H9 (cell line): ENCODE data around the gene KIZ. TPM values are rescaled to one million over a fixed set of nuclear protein-coding genes. Genes with fewer than 3 reads are reported as not detected.

Experiments used
- DNase-seq: peaks from one replicate; pipeline ENCODE4 v3.0.0-alpha.2; 2017
- H2AFZ ChIP-seq: one replicate; pipeline ENCODE4 v1.6.1; 2013; ENCODE audit warnings: mild to moderate bottlenecking, low read length, control low read depth, moderate library complexity
- H2AK5ac ChIP-seq: 2 replicates; pipeline ENCODE4 v1.6.1; 2013; ENCODE audit warnings: low read length, control low read depth, mixed read lengths; ENCODE audit not compliant: insufficient read length
- H2BK120ac ChIP-seq: one replicate; pipeline ENCODE4 v1.6.1; 2013; ENCODE audit warnings: low read depth, mild to moderate bottlenecking, low read length, control low read depth, inconsistent platforms; ENCODE audit not compliant: poor library complexity, severe bottlenecking
- H2BK12ac ChIP-seq: 2 replicates; pipeline ENCODE4 v1.6.1; 2013; ENCODE audit warnings: low read length, control low read depth, mixed read lengths, low read depth; ENCODE audit not compliant: insufficient read length
- H2BK15ac ChIP-seq: 2 replicates; pipeline ENCODE4 v1.6.1; 2013; ENCODE audit warnings: low read depth, low read length, control low read depth
- H2BK20ac ChIP-seq: one replicate; pipeline ENCODE4 v1.6.1; 2013; ENCODE audit warnings: low read depth, mild to moderate bottlenecking, low read length, control low read depth, inconsistent platforms; ENCODE audit not compliant: poor library complexity, severe bottlenecking
- H2BK5ac ChIP-seq: 2 replicates; pipeline ENCODE4 v1.6.1; 2013; ENCODE audit warnings: low read length, control low read depth, mixed read lengths; ENCODE audit not compliant: insufficient read length
- H3K14ac ChIP-seq: 2 replicates; pipeline ENCODE4 v1.6.1; 2013; ENCODE audit warnings: low read length, control low read depth; ENCODE audit not compliant: insufficient read depth
- H3K18ac ChIP-seq: 2 replicates; pipeline ENCODE4 v1.6.1; 2013; ENCODE audit warnings: low read depth, mild to moderate bottlenecking, mixed read lengths, low read length, control low read depth; ENCODE audit not compliant: insufficient read length
- H3K23ac ChIP-seq: 2 replicates; pipeline ENCODE4 v1.6.1; 2013; ENCODE audit warnings: low read length, control low read depth, mixed read lengths, low read depth; ENCODE audit not compliant: insufficient read length
- H3K23me2 ChIP-seq: 2 replicates; pipeline ENCODE4 v1.6.1; 2013; ENCODE audit warnings: low read depth, mild to moderate bottlenecking, mixed read lengths, low read length, control low read depth; ENCODE audit not compliant: insufficient read length, poor library complexity, severe bottlenecking
- H3K27ac ChIP-seq: 2 replicates; pipeline ENCODE4 v1.5.1; 2013; ENCODE audit warnings: low read length, control low read depth, mixed read lengths, low read depth; ENCODE audit not compliant: insufficient read length
- H3K27me3 ChIP-seq: 2 replicates; pipeline ENCODE4 v1.6.1; 2013; ENCODE audit warnings: low read length, control low read depth, inconsistent platforms; ENCODE audit not compliant: insufficient read depth
- H3K4ac ChIP-seq: 2 replicates; pipeline ENCODE4 v1.6.1; 2013; ENCODE audit warnings: low read depth, mild to moderate bottlenecking, control low read depth, inconsistent platforms, low read length, moderate library complexity
- H3K4me1 ChIP-seq: 2 replicates; pipeline ENCODE4 v1.6.1; 2013; ENCODE audit warnings: low read length, control low read depth, inconsistent platforms; ENCODE audit not compliant: insufficient read depth
- H3K4me2 ChIP-seq: 2 replicates; pipeline ENCODE4 v1.6.1; 2013; ENCODE audit warnings: low read length, control low read depth, mixed read lengths; ENCODE audit not compliant: insufficient read length, insufficient read depth
- H3K56ac ChIP-seq: 2 replicates; pipeline ENCODE4 v1.6.1; 2013; ENCODE audit warnings: low read depth, mild to moderate bottlenecking, mixed read lengths, low read length, control low read depth; ENCODE audit not compliant: insufficient read length
- H3K79me1 ChIP-seq: 2 replicates; pipeline ENCODE4 v1.6.1; 2013; ENCODE audit warnings: low read depth, mild to moderate bottlenecking, moderate library complexity, low read length, control low read depth, inconsistent platforms; ENCODE audit not compliant: insufficient read depth, poor library complexity, severe bottlenecking
- H3K79me2 ChIP-seq: 2 replicates; pipeline ENCODE4 v1.6.1; 2013; ENCODE audit warnings: low read length, control low read depth, inconsistent platforms; ENCODE audit not compliant: insufficient read depth
- H3K9ac ChIP-seq: 2 replicates; pipeline ENCODE4 v1.6.1; 2013; ENCODE audit warnings: low read length, control low read depth, mixed read lengths; ENCODE audit not compliant: insufficient read length; ENCODE audit errors: extremely low read depth
- H3K9me3 ChIP-seq: one replicate; pipeline ENCODE4 v1.6.1; 2013; ENCODE audit warnings: low read depth, low read length, inconsistent platforms; ENCODE audit not compliant: control insufficient read depth
- H3T11ph ChIP-seq: one replicate; pipeline ENCODE4 v1.6.1; 2013; ENCODE audit warnings: mild to moderate bottlenecking, low read length, control low read depth, inconsistent platforms
- H4K20me1 ChIP-seq: one replicate; pipeline ENCODE4 v1.6.1; 2013; ENCODE audit not compliant: control insufficient read depth, insufficient read length, insufficient read depth
- H4K5ac ChIP-seq: 2 replicates; pipeline ENCODE4 v1.6.1; 2013; ENCODE audit warnings: low read depth, mild to moderate bottlenecking, mixed read lengths, low read length, control low read depth; ENCODE audit not compliant: insufficient read length
- H4K8ac ChIP-seq: replicated peaks from 2 replicates; pipeline ENCODE4 v1.6.1; 2013; ENCODE audit warnings: low read length, control low read depth, mixed read lengths, low read depth; ENCODE audit not compliant: insufficient read length
- H4K91ac ChIP-seq: 2 replicates; pipeline ENCODE4 v1.6.1; 2013; ENCODE audit warnings: low read depth, mild to moderate bottlenecking, moderate library complexity, mixed read lengths, low read length, control low read depth; ENCODE audit not compliant: insufficient read length
- H3K27ac Mint-ChIP-seq, 3 experiments: 2 replicates in 2 of 3; 3 replicates in 1 of 3; pipeline ENCODE4 v1.8.0; 2020 to 2021; ENCODE audit warnings: mixed read lengths in 3 of 3, mild to moderate bottlenecking in 1 of 3, moderate library complexity in 1 of 3
- H3K27me3 Mint-ChIP-seq: 2 replicates; pipeline ENCODE4 v1.8.0; 2021; ENCODE audit warnings: low read depth, mild to moderate bottlenecking, moderate library complexity, mixed read lengths
- H3K36me3 Mint-ChIP-seq, 3 experiments: 2 replicates in 2 of 3; 3 replicates in 1 of 3; pipeline ENCODE4 v1.8.0; 2020 to 2021; ENCODE audit warnings: low read depth in 3 of 3, mixed read lengths in 3 of 3; ENCODE audit not compliant: insufficient read depth in 1 of 3
- H3K4me1 Mint-ChIP-seq, 2 experiments: 2 replicates each; pipeline ENCODE4 v1.8.0; 2020; ENCODE audit warnings: mixed read lengths in 2 of 2
- H3K4me3 Mint-ChIP-seq, 2 experiments: 2 replicates in 1 of 2; 3 replicates in 1 of 2; pipeline ENCODE4 v1.8.0; 2020 to 2021; ENCODE audit warnings: mild to moderate bottlenecking in 2 of 2, mixed read lengths in 2 of 2, moderate library complexity in 1 of 2
- H3K9me3 Mint-ChIP-seq, 2 experiments: 2 replicates in 1 of 2; 3 replicates in 1 of 2; pipeline ENCODE4 v1.8.0; 2020; ENCODE audit warnings: mild to moderate bottlenecking in 2 of 2, mixed read lengths in 2 of 2, moderate library complexity in 1 of 2
- CTCF ChIP-seq: fragments of 200-600 bp; sonication (generic); conservative IDR thresholded peaks from 3 replicates; pipeline ENCODE4 v1.8.0; 2021; ENCODE audit warnings: antibody characterized with exemption, mild to moderate bottlenecking
- WGBS: extraction: QIAGEN DNeasy Blood & Tissue Kit; methylation state at CpG from one replicate; pipeline ENCODE4 v1.1.7; 2013; ENCODE audit warnings: missing lambda C conversion rate, low lambda C conversion rate, mixed read lengths; ENCODE audit not compliant: insufficient read length; ENCODE audit errors: extremely low coverage; 5-methylcytosine and 5-hydroxymethylcytosine counted together
- total RNA-seq: library from RNA; stranded (reverse); gene quantifications from 2 replicates; pipeline ENCODE4 v1.2.1, GENCODE V29; 2021

Gene KIZ
- total RNA-seq, 1 experiment from 2014 or later = 29.3 TPM

GRCh38 chr20:21230686-21231085 lies 104.8 kb downstream of the KIZ start:
- Histone ChIP-seq H2AK5ac (no peak overlapping the region), H3K79me1 (no peaks in the 10 kb centered on the region), H2AFZ (no peak overlapping the region), H3K4me1 (no peaks in the 10 kb centered on the region; the same call in 1 of the 2 replicates), H3K9me3 (no peaks in the 10 kb centered on the region), H2BK120ac (no peak overlapping the region), H2BK12ac (no peak overlapping the region), H3K79me2 (no peaks in the 10 kb centered on the region), H2BK15ac (no peak overlapping the region), H2BK20ac (no peak overlapping the region), H3K27ac (no peak overlapping the region), H4K8ac (no peak overlapping the region), H4K5ac (no peak overlapping the region), H3K4ac (no peak overlapping the region), H3K9ac (no peak overlapping the region), H2BK5ac (no peak overlapping the region), H3K23me2 (no peaks in the 10 kb centered on the region), H3T11ph (no peak overlapping the region), H3K4me2 (no peak overlapping the region), H3K56ac (no peak overlapping the region), H3K23ac (no peak overlapping the region), H3K27me3 (no peaks in the 10 kb centered on the region), H3K18ac (no peak overlapping the region), H4K91ac (no peak overlapping the region), H3K14ac (no peak overlapping the region), H4K20me1 (no peaks in the 10 kb centered on the region)
- Mint-ChIP-seq H3K27ac (no peak overlapping the region), H3K36me3 (peaks cover 0 to 28% (median 27%) of the 10 kb centered on the region in 3 experiments; a peak in 5 of 7 replicates), H3K4me1 (peaks cover 47 to 54% of the 10 kb centered on the region in 2 experiments), H3K9me3 (no peaks in the 10 kb centered on the region), H3K4me3 (no peak overlapping the region), H3K27me3 (no peaks in the 10 kb centered on the region)
- no peak for DNase-seq
- no CpG with 5 or more reads among the region's 4 CpGs for WGBS
- TF ChIP-seq CTCF = no peak
